Spleen (tissue), 11 donors: ENCODE measurements around the gene CTDSPL. TPM values are rescaled to one million over a fixed set of nuclear protein-coding genes. Genes with fewer than 3 reads are reported as not detected.

Source experiments
- DNase-seq: peaks from one replicate; pipeline ENCODE4 v3.0.0-alpha.2; 2020
- H3K27ac ChIP-seq, 8 donors: fragments of 200-600 bp; sonication (generic) in 7 of 8; 1 replicate in 4 of 8; 2 replicates in 4 of 8; pipeline versions ENCODE4 v1.5.0 to v1.8.0; 2016 to 2021; ENCODE audit warnings: inconsistent platforms in 4 of 8, mild to moderate bottlenecking in 4 of 8, moderate library complexity in 1 of 8
- H3K27me3 ChIP-seq, 7 donors: fragments of 200-600 bp; sonication (generic) in 6 of 7; replicated peaks in 1 of 7; 1 replicate in 4 of 7; 2 replicates in 3 of 7; pipeline versions ENCODE4 v1.5.0 to v1.8.0; 2016 to 2021; ENCODE audit warnings: inconsistent platforms in 3 of 7, mild to moderate bottlenecking in 1 of 7
- H3K36me3 ChIP-seq, 6 donors: fragments of 200-600 bp; sonication (generic) in 5 of 6; 1 replicate in 4 of 6; 2 replicates in 2 of 6; pipeline versions ENCODE4 v1.5.0 to v1.8.0; 2016 to 2021; ENCODE audit warnings: inconsistent platforms in 2 of 6
- H3K4me1 ChIP-seq, 6 donors: fragments of 200-600 bp; sonication (generic) in 5 of 6; 1 replicate in 3 of 6; 2 replicates in 3 of 6; pipeline versions ENCODE4 v1.5.0 to v1.8.0; 2016 to 2021; ENCODE audit warnings: inconsistent platforms in 3 of 6
- H3K4me3 ChIP-seq, 8 donors: fragments of 200-600 bp; sonication (generic) in 7 of 8; 1 replicate in 4 of 8; 2 replicates in 4 of 8; pipeline versions ENCODE4 v1.5.0 to v1.8.0; 2016 to 2021; ENCODE audit warnings: inconsistent platforms in 4 of 8, mild to moderate bottlenecking in 4 of 8, moderate library complexity in 2 of 8
- H3K9me3 ChIP-seq, 8 donors: fragments of 200-600 bp; sonication (generic) in 7 of 8; 1 replicate in 4 of 8; 2 replicates in 4 of 8; pipeline versions ENCODE4 v1.5.0 to v1.8.0; 2016 to 2021; ENCODE audit warnings: inconsistent platforms in 4 of 8
- POLR2A ChIP-seq, 3 donors: fragments of 450-650 bp; IDR thresholded peaks; one replicate each; pipeline ENCODE4 v1.5.1; 2017; ENCODE audit warnings: antibody characterized with exemption in 3 of 3, mild to moderate bottlenecking in 1 of 3
- POLR2AphosphoS5 ChIP-seq, 3 donors: sonication (generic); formaldehyde crosslinking; IDR thresholded peaks; one replicate each; pipeline ENCODE4 v1.5.1; 2017; ENCODE audit warnings: antibody characterized with exemption in 3 of 3
- WGBS, 5 donors: extraction: QIAGEN DNeasy Blood & Tissue Kit in 3 of 5; methylation state at CpG; one replicate each; pipeline versions ENCODE4 v1.1.5 to v1.1.7; 2013 to 2018; 5-methylcytosine and 5-hydroxymethylcytosine counted together
- intact Hi-C: fragments of 100-400 bp; cut with DNase I; formaldehyde crosslinking; loops from one replicate; pipeline ENCODE4 v1.15.0; 2023; ENCODE audit warnings: low total_unique reads
- polyA plus RNA-seq, 3 donors: library from polyadenylated mRNA; stranded (reverse); fragments of 200-250 nt; gene quantifications; one replicate each; pipeline ENCODE4 v1.2.1, GENCODE V29; 2013
- total RNA-seq, 7 donors: library from RNA; depleted of rRNA in 3 of 7; stranded (reverse); fragments of >200 nt in 3 of 7; fragmentation: NEBNext Ultra II Directional in 4 of 7; extraction: Animal tissue kit (Norgen Biotek cat#: 25700) in 4 of 7; gene quantifications; one replicate each; pipeline versions ENCODE4 v1.1.0 to v1.2.1, GENCODE V29; 2016 to 2021
- TF ChIP-seq, protein P1 (sequence below), 11 experiments: fragments of 200-600 bp in 7 of 11; fragments of 450-650 bp in 4 of 11; sonication (generic) in 4 of 11; IDR thresholded peaks in 8 of 11; conservative IDR thresholded peaks in 3 of 11; 1 replicate in 7 of 11; 2 replicates in 4 of 11; pipeline versions ENCODE4 v1.4.0 to v1.8.0; 2016 to 2021; ENCODE audit warnings: antibody characterized with exemption in 11 of 11, inconsistent platforms in 4 of 11, mild to moderate bottlenecking in 1 of 11
- donor health status: healthy with polysubstance abuse.
- donor health status: DM: no; HTN: no; CAD: no; lungs with moderate emphysema.
- donor health status: DM: no; HTN: no; CAD: no.
- donor health status: Bipolar disorder and iron deficiency.
- donor health status: healthy.
- donor health status: DM: no; HTN: no; CAD: no.
- donor health status: DM: yes; HTN: yes; CAD: no.

Gene CTDSPL
- total and polyA plus RNA-seq, 10 donors: 3.9 to 46.0 (median 26.2) TPM

GRCh38 chr3:37899101-37899707, 37.5 kb downstream of the CTDSPL start:
- peaks cover 0 to 3% (median 0%) of the 10 kb centered on the region in 7 donors for H3K27me3 ChIP-seq
- WGBS, 5 donors: 35 to 65% (median 41%) methylated on average over 3 of the region's 3 CpGs
- intact Hi-C loops: no loop called here
- H3K27ac ChIP-seq: no peak overlapping the region
- H3K4me1 ChIP-seq: peaks cover 0 to 56% (median 9%) of the 10 kb centered on the region in 6 donors
- no peaks in the 10 kb centered on the region for H3K9me3 ChIP-seq
- TF ChIP-seq POLR2AphosphoS5 (IDR thresholded peaks at IDR 0.05) (no peak), POLR2A (IDR thresholded peaks at IDR 0.05) (no peak)
- TF ChIP-seq, protein P1, sequence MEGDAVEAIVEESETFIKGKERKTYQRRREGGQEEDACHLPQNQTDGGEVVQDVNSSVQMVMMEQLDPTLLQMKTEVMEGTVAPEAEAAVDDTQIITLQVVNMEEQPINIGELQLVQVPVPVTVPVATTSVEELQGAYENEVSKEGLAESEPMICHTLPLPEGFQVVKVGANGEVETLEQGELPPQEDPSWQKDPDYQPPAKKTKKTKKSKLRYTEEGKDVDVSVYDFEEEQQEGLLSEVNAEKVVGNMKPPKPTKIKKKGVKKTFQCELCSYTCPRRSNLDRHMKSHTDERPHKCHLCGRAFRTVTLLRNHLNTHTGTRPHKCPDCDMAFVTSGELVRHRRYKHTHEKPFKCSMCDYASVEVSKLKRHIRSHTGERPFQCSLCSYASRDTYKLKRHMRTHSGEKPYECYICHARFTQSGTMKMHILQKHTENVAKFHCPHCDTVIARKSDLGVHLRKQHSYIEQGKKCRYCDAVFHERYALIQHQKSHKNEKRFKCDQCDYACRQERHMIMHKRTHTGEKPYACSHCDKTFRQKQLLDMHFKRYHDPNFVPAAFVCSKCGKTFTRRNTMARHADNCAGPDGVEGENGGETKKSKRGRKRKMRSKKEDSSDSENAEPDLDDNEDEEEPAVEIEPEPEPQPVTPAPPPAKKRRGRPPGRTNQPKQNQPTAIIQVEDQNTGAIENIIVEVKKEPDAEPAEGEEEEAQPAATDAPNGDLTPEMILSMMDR (IDR thresholded peaks at IDR 0.05 in 8 of 11, conservative IDR thresholded peaks at IDR 0.05 in 3 of 11): no peak
- DNase-seq: no peak
- no peaks in the 10 kb centered on the region for H3K36me3 ChIP-seq
- H3K4me3 ChIP-seq: no peak overlapping the region

GRCh38 chr3:37899711-37900306, 38.1 kb downstream of the CTDSPL start:
- Histone ChIP-seq H3K4me1 (peaks cover 0 to 51% (median 10%) of the 10 kb centered on the region in 6 donors), H3K36me3 (no peaks in the 10 kb centered on the region), H3K4me3 (no peak overlapping the region), H3K9me3 (no peaks in the 10 kb centered on the region), H3K27ac (no peak overlapping the region), H3K27me3 (peaks cover 0 to 3% (median 0%) of the 10 kb centered on the region in 7 donors)
- no peak for DNase-seq
- intact Hi-C loops: no loop called here
- WGBS, 5 donors: 31 to 72% (median 54%) methylated on average over 3 of the region's 3 CpGs
- TF ChIP-seq POLR2AphosphoS5 (IDR thresholded peaks at IDR 0.05): no peak
- no peak for TF ChIP-seq POLR2A (IDR thresholded peaks at IDR 0.05)
- TF ChIP-seq, protein P1 (IDR thresholded peaks at IDR 0.05 in 8 of 11, conservative IDR thresholded peaks at IDR 0.05 in 3 of 11): no peak

DNA sequence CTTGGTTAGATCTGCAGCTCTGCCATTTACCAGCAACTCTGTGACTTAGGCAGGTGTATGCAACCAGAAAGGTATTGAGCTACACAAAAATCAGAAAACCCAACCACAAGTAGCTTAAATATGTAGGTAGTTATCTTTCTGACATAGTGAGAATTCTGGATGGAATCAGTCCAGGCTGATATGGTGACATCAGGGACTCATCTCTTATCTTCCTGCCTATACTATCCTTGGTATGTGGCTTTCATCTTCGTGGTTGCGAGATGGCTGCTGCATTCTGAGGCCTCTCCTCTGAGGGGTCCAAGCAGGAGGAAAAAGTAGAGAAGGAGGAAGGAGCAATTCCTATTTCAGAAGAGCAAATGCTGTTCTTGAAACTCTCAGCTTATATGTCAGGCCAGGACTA, 40.0 kb downstream of the CTDSPL start:
- H3K9me3 ChIP-seq: no peaks in the 10 kb centered on the region
- H3K4me3 ChIP-seq: no peak overlapping the region
- TF ChIP-seq POLR2A (IDR thresholded peaks at IDR 0.05) (no peak), POLR2AphosphoS5 (IDR thresholded peaks at IDR 0.05) (no peak)
- no peak for DNase-seq
- intact Hi-C loops: no loop called here
- H3K36me3 ChIP-seq: no peaks in the 10 kb centered on the region
- peaks cover 3 to 66% (median 19%) of the 10 kb centered on the region in 6 donors for H3K4me1 ChIP-seq
- H3K27me3 ChIP-seq: no peaks in the 10 kb centered on the region
- no peak overlapping the region for H3K27ac ChIP-seq
- WGBS, 5 donors: 47 to 74% (median 67%) methylated on average over 2 of the region's 2 CpGs

DNA sequence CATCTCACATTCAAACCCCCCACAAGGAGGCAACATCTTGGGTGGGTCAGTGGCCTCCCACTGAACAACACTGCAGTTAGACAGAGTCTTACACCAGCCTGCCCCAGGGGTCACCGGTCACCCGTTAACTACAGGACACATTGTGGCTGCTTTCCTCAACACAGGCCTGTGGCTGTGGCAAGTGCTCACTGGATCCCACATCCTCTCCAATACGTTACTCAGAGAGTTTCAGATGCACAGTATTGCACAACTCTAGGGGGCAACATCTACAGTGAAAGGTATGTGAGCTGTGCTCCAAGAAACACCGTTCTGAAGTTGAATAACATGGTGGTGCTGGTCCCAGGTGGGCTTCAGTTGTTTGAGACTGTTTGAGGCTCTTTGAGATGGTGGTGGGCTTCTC, 41.0 kb downstream of the CTDSPL start:
- 39 to 76% (median 53%) methylated on average over 4 of the region's 4 CpGs for WGBS, 5 donors
- no peak for DNase-seq
- intact Hi-C loops: no loop called here
- Histone ChIP-seq H3K4me3 (no peak overlapping the region), H3K27me3 (no peaks in the 10 kb centered on the region), H3K27ac (no peak overlapping the region), H3K9me3 (no peaks in the 10 kb centered on the region), H3K36me3 (no peaks in the 10 kb centered on the region), H3K4me1 (peaks cover 10 to 68% (median 27%) of the 10 kb centered on the region in 6 donors)
- TF ChIP-seq, protein P1 (IDR thresholded peaks at IDR 0.05 in 8 of 11, conservative IDR thresholded peaks at IDR 0.05 in 3 of 11): no peak
- TF ChIP-seq POLR2A (IDR thresholded peaks at IDR 0.05): no peak
- no peak for TF ChIP-seq POLR2AphosphoS5 (IDR thresholded peaks at IDR 0.05)
